ENCODE results near the gene DENND1A. TPM values are rescaled to one million over a fixed set of nuclear protein-coding genes. Genes with fewer than 3 reads are reported as not detected.

DENND1A gene
- total RNA-seq, 2 donors from 2014 or later, result 17.8 to 36.6 TPM

- Histone ChIP-seq H3K36me3 (peaks cover 10% of the 10 kb centered on the region), H3K4me1 (ENCODE audit: control insufficient read depth in 1 of 2, low read depth in 2 of 2) (peaks cover 0 to under 1% of the 10 kb centered on the region in 2 donors), H3K9me3 (no peaks in the 10 kb centered on the region), H3K27me3 (replicated peaks; ENCODE audit: insufficient read depth) (no peaks in the 10 kb centered on the region), H3K27ac (no peak overlapping the region), H3K4me3 (no peak overlapping the region)
- ATAC-seq (ENCODE audit: insufficient number of reproducible peaks, low FRiP score, low read depth), result no peak
- TF ChIP-seq CTCF (IDR thresholded peaks at IDR 0.05), result no peak
- DNase-seq (ENCODE audit: low spot score), result no peak
Measured at GRCh38 chr9:123756484-123757106, 173.3 kb downstream of the DENND1A start.

- DNase-seq (ENCODE audit: low spot score), result no peak
- TF ChIP-seq CTCF (IDR thresholded peaks at IDR 0.05), result no peak
- no peak for ATAC-seq (ENCODE audit: insufficient number of reproducible peaks, low FRiP score, low read depth)
- Histone ChIP-seq H3K9me3 (no peaks in the 10 kb centered on the region), H3K4me1 (ENCODE audit: control insufficient read depth in 1 of 2, low read depth in 2 of 2) (no peaks in the 10 kb centered on the region), H3K36me3 (peaks cover 10% of the 10 kb centered on the region), H3K27ac (no peak overlapping the region), H3K27me3 (replicated peaks; ENCODE audit: insufficient read depth) (no peaks in the 10 kb centered on the region), H3K4me3 (no peak overlapping the region)
Measured at GRCh38 chr9:123753669-123754258, 176.2 kb downstream of the DENND1A start.

- Histone ChIP-seq H3K27me3 (replicated peaks; ENCODE audit: insufficient read depth) (no peaks in the 10 kb centered on the region), H3K36me3 (peaks cover 10% of the 10 kb centered on the region), H3K27ac (no peak overlapping the region), H3K9me3 (no peaks in the 10 kb centered on the region), H3K4me1 (ENCODE audit: control insufficient read depth in 1 of 2, low read depth in 2 of 2) (no peaks in the 10 kb centered on the region), H3K4me3 (no peak overlapping the region)
- no peak for ATAC-seq (ENCODE audit: insufficient number of reproducible peaks, low FRiP score, low read depth)
- DNase-seq (ENCODE audit: low spot score), result no peak
- no peak for TF ChIP-seq CTCF (IDR thresholded peaks at IDR 0.05)
Measured at GRCh38 chr9:123753016-123753415, 176.9 kb downstream of the DENND1A start.

- no peak for ATAC-seq (ENCODE audit: insufficient number of reproducible peaks, low FRiP score, low read depth)
- Histone ChIP-seq H3K4me3 (no peak overlapping the region), H3K27me3 (replicated peaks; ENCODE audit: insufficient read depth) (no peaks in the 10 kb centered on the region), H3K27ac (no peak overlapping the region), H3K36me3 (no peaks in the 10 kb centered on the region), H3K4me1 (ENCODE audit: control insufficient read depth in 1 of 2, low read depth in 2 of 2) (no peaks in the 10 kb centered on the region), H3K9me3 (no peaks in the 10 kb centered on the region)
- no peak for DNase-seq (ENCODE audit: low spot score)
- no peak for TF ChIP-seq CTCF (IDR thresholded peaks at IDR 0.05)
Measured at GRCh38 chr9:123749580-123750202, 180.2 kb downstream of the DENND1A start.

GRCh38 chr9:123746765-123747164 lies 183.2 kb downstream of the DENND1A start:
- Histone ChIP-seq H3K4me1 (ENCODE audit: control insufficient read depth in 1 of 2, low read depth in 2 of 2) (peaks cover 8 to 14% of the 10 kb centered on the region in 2 donors), H3K27me3 (replicated peaks; ENCODE audit: insufficient read depth) (no peaks in the 10 kb centered on the region), H3K27ac (no peak overlapping the region), H3K36me3 (no peaks in the 10 kb centered on the region), H3K9me3 (no peaks in the 10 kb centered on the region), H3K4me3 (no peak overlapping the region)
- DNase-seq (ENCODE audit: low spot score) (no peak), ATAC-seq (ENCODE audit: insufficient number of reproducible peaks, low FRiP score, low read depth) (no peak)
- no peak for TF ChIP-seq CTCF (IDR thresholded peaks at IDR 0.05)

Measured in thoracic aorta (tissue), 2 donors.